CD4-positive, alpha-beta T cell treated with Interleukin-4 for 4 hours (primary cell): Measurements from ENCODE around the gene SIK2.
A peak's percentile ranks its signal among the peaks of the same experiment; 100 is the strongest.

Experiments
- DNase-seq: peaks from one replicate; pipeline ENCODE4 v3.0.0-alpha.2; 2020

SIK2 gene

GRCh38 chr11:111582881-111583280 lies 19.4 kb upstream of the SIK2 start:
- no peak for DNase-seq

- DNase-seq: no peak
Measured at GRCh38 chr11:111585371-111585770, 16.9 kb upstream of the SIK2 start.

- DNase-seq: peak; percentile 62
Measured at GRCh38 chr11:111586388-111586831, 15.8 kb upstream of the SIK2 start.

DNA sequence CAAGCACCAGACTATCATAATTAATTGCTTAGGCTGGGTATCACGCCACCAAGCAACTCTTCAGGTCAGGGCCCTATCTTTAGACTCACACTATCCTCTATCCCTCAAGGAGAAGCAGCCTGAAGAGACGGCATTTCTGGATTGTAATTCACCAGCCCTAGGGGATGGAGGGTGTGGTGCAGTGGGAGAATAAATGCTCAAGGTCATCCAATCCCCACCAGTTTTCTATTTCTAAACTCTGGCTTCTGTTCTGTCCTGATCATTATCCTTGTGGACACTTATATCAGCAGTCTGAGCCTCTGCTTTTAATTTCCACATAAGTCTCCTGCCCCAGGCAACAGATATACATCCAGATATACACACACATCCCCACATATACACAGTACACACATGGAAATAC lies 13.1 kb upstream of the SIK2 start:
- DNase-seq: no peak

- DNase-seq: no peak
Measured at GRCh38 chr11:111589886-111590499, 12.3 kb upstream of the SIK2 start.

DNA sequence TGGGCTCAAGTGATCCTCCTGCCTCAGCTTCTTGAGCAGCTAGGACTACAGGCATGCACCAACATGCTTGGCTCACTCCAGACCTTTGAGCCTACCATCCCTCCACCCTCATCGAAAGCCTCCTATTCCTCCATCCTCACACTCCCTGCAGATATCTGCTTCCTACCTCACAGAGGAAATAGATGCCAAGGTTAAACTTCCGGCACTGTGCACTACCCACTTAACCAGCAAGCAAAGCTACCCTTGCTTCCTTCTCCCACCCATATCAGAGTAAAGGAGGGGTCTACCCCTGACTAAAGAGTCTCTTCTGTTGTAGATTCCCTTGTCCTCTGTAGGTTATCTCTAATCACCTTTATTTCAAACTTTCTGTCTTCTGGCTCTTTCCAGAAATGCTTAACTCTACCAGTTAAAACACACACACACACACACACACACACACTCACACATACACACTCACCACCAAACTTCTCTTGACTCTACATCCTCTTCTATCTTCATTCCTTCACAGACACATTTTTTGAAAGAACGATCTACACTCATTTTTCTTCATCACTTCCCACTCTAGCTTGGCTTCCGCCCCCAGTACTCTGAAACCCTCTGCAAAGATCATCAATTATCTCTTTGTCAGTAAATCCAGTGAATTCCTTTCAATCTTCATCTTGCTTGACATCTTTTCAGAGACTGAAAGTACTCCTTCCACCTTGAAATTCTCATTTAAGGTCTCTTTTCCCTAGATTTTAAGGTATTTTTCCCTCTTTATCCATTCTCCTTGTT lies 10.9 kb upstream of the SIK2 start:
- DNase-seq: no peak

DNA sequence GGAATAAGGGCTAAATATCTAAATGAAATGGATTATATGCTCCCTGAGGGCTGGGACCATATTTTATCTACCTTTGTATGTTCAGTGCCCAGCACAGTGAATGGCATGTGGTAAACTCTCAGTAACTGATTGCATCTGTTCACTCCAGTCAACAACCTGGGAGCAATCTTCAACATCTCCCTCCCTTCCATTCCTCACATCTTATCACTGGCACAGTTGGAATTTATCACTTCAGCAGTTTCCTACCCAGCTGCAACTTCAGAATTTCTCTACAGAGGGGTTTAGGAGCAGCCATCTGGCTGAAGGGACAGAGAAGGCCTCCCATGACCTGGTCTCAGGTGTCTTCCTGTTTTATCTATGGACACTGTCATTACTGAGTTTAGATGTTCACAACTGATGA lies 9.8 kb upstream of the SIK2 start:
- DNase-seq: no peak

GRCh38 chr11:111596319-111596718 lies 5.9 kb upstream of the SIK2 start:
- DNase-seq: no peak

GRCh38 chr11:111598148-111598547 lies 4.1 kb upstream of the SIK2 start:
- no peak for DNase-seq

DNA sequence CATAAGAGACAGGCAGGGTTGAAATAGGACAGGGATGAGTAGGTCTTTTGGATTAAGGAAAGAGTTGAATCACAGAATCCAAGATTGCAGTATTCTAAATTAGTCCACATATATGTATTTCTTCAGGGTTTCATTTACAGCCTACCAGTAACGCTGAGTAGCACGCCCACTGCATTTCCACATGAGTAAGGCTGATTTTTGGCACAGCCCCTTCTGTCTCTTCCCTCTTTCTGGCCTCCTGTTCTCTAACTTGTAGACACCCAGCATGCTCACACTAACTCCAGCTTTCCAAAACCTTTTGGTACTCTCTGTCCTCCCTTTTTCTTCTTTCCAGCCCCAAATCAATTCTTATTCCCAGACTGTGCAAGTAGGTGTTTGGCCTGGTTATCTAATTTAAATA lies 3.7 kb upstream of the SIK2 start:
- DNase-seq: no peak

- DNase-seq: no peak
Measured at GRCh38 chr11:111601636-111601978, 642 bp upstream of the SIK2 start.

DNA sequence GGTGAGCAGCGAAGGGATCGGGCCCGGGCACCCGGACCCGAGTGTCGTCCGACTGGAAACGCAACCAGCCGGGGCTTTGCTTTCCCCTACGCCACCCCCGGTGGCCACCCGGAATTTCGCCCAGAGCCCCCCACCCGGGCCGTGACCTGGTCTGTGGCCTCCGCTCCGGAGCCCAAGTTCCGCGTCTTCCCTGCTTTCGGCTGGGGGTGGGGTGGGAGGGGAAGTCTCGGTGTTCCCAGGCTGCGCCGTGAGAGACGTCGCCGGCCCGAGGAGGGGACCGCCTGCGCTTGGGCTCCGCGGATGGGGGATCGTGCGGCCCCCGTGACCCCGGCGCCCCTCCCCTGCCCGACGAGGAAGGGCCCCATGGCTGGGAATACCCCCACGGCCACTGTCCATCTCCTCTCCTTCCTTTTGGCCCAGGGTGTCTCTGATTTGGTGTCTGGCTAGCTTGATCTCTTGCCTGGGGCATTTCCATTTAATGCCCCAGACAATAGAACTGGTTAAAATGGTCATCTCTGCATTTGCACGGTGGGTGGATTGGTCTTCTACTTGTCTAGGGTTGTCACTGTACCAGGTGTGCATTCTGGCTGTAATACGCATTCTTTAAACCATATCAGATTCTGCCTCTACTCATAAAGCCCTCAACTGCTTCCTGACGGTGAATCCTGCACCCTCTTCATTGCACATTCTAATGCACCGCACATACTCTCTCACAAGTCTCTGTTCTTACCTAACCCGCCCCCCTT lies 789 bp downstream of the SIK2 start:
- peak; percentile 6 for DNase-seq

DNA sequence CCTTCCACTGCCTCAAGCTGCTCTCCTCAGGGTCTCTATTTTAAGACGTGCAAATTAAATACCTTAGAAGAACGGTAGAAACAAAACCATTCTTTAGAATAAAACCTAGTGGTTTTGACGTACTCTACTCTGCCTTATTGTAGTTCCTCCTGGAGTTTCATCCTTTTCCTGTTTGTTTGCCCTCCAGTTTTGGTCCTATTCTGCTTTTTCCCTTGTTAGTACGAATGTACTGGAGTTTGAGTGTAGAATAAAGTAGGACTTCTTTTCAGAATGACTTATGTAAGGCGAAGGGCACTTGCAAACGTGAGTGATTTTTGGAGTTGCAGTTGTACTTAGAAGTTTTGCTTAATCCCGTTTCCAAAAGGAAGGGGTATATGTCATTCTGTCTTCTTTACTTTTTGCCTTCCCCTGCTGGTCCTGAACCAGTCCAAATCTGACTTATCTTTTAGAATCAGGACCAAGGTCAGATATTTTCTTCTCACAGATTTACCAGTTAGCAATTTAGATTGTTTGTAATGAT lies 1.4 kb downstream of the SIK2 start:
- DNase-seq: no peak

- peak; percentile 66 for DNase-seq
Measured at GRCh38 chr11:111604392-111605009, 2.3 kb downstream of the SIK2 start.

DNA sequence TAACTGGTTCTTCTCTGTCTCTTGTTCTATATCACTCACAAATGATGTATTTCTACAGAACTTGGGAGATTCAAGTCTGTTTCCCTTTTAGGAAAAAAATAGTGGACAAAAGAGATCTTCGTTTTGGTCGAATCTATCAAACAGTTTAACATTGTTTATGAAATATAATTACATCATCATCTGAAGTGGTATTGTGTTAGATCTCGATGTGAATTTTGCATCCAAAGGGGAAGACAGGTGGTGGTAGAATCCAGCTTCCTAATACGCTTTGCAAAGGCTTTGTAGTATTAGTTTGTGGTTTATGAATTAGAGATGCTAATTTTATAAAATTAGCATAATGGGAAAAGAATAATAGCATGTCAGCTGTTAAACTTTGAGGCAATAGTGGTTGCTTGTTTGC lies 3.4 kb downstream of the SIK2 start:
- DNase-seq: no peak

GRCh38 chr11:111606986-111607385 lies 4.7 kb downstream of the SIK2 start:
- DNase-seq: no peak

DNA sequence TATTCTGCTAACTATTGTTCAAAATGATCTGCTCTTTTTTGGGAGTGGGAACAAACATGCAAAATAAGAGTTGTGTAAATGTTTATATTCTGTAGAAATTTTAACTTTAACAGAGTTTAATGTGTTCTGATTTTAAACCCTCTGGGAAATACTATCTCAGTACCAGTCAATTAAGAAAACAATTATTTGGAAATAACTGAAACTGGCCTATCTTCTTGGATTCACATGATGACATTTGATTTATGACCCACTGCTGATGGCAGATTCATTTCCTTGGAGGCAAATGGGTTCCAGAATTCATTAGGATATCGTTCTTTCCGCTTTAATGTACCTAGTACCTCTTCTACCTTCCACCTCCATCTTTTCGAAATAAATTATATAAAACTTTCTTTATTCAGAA lies 5.5 kb downstream of the SIK2 start:
- no peak for DNase-seq

DNA sequence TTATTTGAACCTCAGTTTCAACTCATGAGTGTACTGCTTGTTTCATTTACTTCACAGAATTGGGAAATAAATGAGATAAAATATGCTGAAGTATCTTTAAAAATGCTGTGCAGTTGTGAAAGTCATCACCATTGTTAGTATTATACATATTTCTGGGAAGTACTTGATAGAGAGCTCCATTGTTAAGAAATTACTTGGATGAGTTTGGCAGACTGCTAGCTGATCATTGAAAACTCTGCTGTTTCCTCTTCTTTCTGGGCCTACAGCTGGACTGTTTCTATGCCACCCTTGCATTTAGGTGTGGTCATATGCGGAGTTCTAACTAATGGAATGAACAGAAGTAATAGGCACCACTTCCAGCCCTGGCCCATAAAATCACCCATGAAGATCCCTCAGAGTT lies 10.0 kb downstream of the SIK2 start:
- DNase-seq: no peak

GRCh38 chr11:111617286-111617685 lies 15.0 kb downstream of the SIK2 start:
- DNase-seq: no peak

DNA sequence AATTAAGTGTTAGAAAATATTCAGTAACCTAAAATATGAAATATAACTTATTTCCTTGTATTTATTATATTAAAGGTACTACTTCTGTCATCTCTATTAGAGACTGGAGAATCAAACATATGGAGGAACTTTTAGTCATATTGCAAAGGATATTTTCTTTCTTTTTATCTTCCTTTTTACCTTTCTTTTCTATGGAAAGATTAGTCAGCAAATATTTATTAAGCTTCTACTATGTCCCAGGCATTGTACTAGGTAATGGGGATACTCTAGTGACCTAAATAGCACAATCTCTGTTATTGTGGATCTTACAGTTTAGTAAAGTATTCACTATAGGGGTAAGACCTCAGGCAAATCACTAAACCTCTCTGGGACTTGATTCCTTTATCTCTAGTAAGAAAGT lies 18.3 kb downstream of the SIK2 start:
- no peak for DNase-seq

- no peak for DNase-seq
Measured at GRCh38 chr11:111623527-111624030, 21.3 kb downstream of the SIK2 start.

GRCh38 chr11:111624608-111625007 lies 22.4 kb downstream of the SIK2 start:
- no peak for DNase-seq

GRCh38 chr11:111627591-111627990 lies 25.3 kb downstream of the SIK2 start:
- DNase-seq: no peak
